ENCODE data around the gene COL4A4. TPM values are rescaled to one million over a fixed set of nuclear protein-coding genes. Genes with fewer than 3 reads are reported as not detected.

COL4A4 gene
- total RNA-seq, 1 donor from 2014 or later = 24.3 TPM

DNA sequence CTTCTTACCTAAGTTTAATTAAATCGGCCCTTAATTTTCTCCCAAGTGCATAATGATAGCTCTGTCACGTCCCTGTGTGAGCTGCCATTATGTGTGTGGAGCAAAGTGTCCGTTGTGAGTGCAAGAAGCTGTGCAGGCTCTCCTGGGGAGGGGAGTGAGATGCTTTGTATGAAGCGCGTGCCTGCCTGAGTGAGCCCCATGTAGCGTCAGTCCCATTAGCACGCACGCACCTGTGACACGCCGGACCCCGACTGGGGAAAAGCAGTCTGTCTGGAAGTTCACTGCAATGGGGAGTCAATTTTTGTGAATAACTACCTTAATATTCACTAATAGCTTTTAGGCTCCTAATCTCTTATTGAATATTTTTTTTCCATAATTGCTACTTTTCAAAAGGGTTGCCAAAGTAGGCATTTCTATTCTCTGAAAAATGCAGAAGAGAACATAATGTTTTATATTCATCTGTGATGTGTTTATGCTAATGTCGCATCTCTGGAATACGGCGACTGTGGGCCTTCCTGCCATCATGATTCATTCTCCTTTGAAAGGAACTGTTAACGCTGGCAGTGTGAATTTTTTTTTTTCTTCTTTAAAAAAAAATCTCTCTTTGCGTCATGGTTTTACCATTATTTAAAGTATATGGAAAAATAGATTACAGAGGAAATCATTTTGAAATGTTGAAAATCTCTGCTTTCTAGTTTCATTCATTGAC lies 157.7 kb downstream of the COL4A4 start:
- Histone ChIP-seq H3K9me3 (no peaks in the 10 kb centered on the region), H3K4me1 (no peaks in the 10 kb centered on the region), H3K27ac (no peak overlapping the region), H3K27me3 (ENCODE audit: low read depth) (no peaks in the 10 kb centered on the region), H3K36me3 (no peaks in the 10 kb centered on the region), H3K4me3 (no peak overlapping the region)
- ATAC-seq (no peak), DNase-seq (no peak)
- TF ChIP-seq, protein P1, sequence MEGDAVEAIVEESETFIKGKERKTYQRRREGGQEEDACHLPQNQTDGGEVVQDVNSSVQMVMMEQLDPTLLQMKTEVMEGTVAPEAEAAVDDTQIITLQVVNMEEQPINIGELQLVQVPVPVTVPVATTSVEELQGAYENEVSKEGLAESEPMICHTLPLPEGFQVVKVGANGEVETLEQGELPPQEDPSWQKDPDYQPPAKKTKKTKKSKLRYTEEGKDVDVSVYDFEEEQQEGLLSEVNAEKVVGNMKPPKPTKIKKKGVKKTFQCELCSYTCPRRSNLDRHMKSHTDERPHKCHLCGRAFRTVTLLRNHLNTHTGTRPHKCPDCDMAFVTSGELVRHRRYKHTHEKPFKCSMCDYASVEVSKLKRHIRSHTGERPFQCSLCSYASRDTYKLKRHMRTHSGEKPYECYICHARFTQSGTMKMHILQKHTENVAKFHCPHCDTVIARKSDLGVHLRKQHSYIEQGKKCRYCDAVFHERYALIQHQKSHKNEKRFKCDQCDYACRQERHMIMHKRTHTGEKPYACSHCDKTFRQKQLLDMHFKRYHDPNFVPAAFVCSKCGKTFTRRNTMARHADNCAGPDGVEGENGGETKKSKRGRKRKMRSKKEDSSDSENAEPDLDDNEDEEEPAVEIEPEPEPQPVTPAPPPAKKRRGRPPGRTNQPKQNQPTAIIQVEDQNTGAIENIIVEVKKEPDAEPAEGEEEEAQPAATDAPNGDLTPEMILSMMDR (IDR thresholded peaks at IDR 0.05) = no peak
- intact Hi-C loops (cut with DNase I) = no loop called here

DNA sequence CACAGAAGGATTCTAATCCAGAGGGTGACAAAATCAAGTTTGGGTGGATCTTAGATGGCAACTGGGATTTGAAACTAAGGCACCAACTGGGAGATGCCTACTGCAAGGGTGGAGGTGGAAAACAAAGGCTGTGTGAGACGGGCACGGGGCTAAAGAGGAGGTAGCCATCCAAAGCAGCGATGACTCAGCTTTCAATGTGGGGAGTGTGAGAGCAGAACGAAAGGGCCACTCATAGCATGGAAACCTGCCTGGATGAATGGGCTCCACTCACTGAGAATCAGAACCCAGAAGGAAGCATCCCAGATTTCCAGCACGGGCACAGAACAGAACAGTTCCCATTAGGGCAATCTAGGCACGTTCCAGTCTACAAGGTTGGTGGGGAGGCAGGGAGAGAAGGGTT lies 159.5 kb downstream of the COL4A4 start:
- no peak for DNase-seq
- H3K27ac ChIP-seq = no peak overlapping the region
- intact Hi-C loops (cut with DNase I) = no loop called here
- no peaks in the 10 kb centered on the region for H3K4me1 ChIP-seq
- no peaks in the 10 kb centered on the region for H3K9me3 ChIP-seq
- no peaks in the 10 kb centered on the region for H3K27me3 ChIP-seq (ENCODE audit: low read depth)
- no peak for ATAC-seq
- H3K4me3 ChIP-seq = no peak overlapping the region
- TF ChIP-seq, protein P1 (IDR thresholded peaks at IDR 0.05) = no peak
- H3K36me3 ChIP-seq = no peaks in the 10 kb centered on the region

DNA sequence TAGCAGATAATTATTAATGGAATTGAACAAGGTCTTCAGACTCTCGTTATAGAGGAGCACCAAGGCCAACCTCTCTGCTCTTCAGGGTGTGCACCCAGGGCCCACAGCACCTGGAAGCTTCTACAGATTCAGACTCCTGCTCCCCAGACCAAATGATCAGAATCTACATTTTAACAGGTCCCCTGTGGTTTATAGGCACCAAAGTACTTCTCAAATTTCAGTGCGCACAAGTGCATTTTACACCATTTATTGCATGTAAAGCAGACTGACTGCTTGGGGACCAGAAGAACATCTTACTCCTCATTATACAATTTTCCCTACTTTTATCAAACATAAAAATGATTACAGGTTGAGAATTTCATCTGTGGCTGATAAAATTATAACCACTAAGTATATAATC lies 163.9 kb downstream of the COL4A4 start:
- Histone ChIP-seq H3K27ac (no peak overlapping the region), H3K4me3 (no peak overlapping the region), H3K36me3 (peaks cover 10% of the 10 kb centered on the region), H3K4me1 (no peaks in the 10 kb centered on the region), H3K27me3 (ENCODE audit: low read depth) (no peaks in the 10 kb centered on the region), H3K9me3 (no peaks in the 10 kb centered on the region)
- TF ChIP-seq, protein P1 (IDR thresholded peaks at IDR 0.05) = no peak
- ATAC-seq (no peak), DNase-seq (no peak)
- intact Hi-C loops (cut with DNase I) = no loop called here

DNA sequence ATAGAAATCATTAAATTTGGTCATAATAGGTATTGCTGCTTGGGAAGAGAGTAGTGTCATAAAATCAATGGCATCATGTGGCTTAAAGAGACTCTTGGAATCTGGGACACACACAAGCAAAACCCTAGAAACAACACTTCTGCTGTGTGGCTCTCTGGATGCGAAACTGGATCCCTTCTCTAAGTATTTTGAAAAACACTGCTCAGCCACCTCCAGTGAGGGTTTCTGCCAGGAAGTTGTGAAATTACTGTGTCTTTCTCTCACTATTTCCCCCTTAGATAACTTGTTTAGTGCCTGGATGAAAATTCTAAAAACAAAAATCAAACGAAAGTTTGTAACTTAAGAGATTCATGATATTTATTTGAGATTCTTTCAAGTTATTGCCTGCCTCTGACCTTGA lies 164.3 kb downstream of the COL4A4 start:
- H3K27ac ChIP-seq = no peak overlapping the region
- no peak for ATAC-seq
- no peak for DNase-seq
- no peaks in the 10 kb centered on the region for H3K9me3 ChIP-seq
- H3K4me1 ChIP-seq = no peaks in the 10 kb centered on the region
- no peaks in the 10 kb centered on the region for H3K27me3 ChIP-seq (ENCODE audit: low read depth)
- peaks cover 10% of the 10 kb centered on the region for H3K36me3 ChIP-seq
- intact Hi-C loops (cut with DNase I) = no loop called here
- TF ChIP-seq, protein P1 (IDR thresholded peaks at IDR 0.05) = no peak
- no peak overlapping the region for H3K4me3 ChIP-seq

DNA sequence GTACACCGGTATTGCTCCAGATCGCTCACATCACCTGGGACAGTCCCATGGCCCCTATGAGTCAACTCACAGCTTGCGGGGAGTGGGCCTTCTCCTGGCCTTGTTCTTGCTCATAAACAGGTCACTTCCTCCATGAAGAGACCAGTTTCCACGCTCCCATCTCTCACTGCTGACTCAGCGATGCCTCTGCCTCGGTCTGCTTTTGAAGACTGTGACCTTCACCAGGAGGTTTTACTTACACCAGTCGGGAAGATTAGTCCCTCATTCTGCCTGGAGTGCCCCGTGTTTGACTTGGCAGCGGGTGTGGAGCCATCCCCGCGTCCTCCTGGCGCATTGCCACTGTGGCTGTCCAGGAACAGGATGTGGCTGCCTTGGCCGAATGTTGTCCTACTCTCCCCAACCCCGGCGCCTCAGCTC lies 168.4 kb downstream of the COL4A4 start:
- TF ChIP-seq, protein P1 (IDR thresholded peaks at IDR 0.05) = no peak
- intact Hi-C loops (cut with DNase I) = no loop called here
- Histone ChIP-seq H3K4me3 (no peak overlapping the region), H3K36me3 (peaks cover 10% of the 10 kb centered on the region), H3K27ac (no peak overlapping the region), H3K9me3 (no peaks in the 10 kb centered on the region), H3K27me3 (ENCODE audit: low read depth) (no peaks in the 10 kb centered on the region), H3K4me1 (no peaks in the 10 kb centered on the region)
- DNase-seq (no peak), ATAC-seq (no peak)

Data from lower lobe of right lung (tissue), 2 donors.